GM12865 (cell line): ENCODE measurements around the gene LMO2.

Experiments
- DNase-seq: peaks from one replicate; pipeline ENCODE4 v3.0.0; 2010; ENCODE audit warnings: low read depth
- H3K4me3 ChIP-seq: 2 replicates; pipeline ENCODE4 v1.5.1; 2011; ENCODE audit warnings: mild to moderate bottlenecking, low read depth, low read length, control low read depth
- CTCF ChIP-seq: IDR thresholded peaks from 2 replicates; pipeline ENCODE4 v1.5.1; 2011; ENCODE audit warnings: low read length, control low read depth, low read depth, inconsistent platforms; ENCODE audit not compliant: insufficient read depth; ENCODE audit errors: missing control alignments

The LMO2 gene

GRCh38 chr11:33874433-33874832 lies 17.4 kb downstream of the LMO2 start:
- no peak for DNase-seq
- H3K4me3 ChIP-seq = no peak overlapping the region
- no peak for TF ChIP-seq CTCF

DNA sequence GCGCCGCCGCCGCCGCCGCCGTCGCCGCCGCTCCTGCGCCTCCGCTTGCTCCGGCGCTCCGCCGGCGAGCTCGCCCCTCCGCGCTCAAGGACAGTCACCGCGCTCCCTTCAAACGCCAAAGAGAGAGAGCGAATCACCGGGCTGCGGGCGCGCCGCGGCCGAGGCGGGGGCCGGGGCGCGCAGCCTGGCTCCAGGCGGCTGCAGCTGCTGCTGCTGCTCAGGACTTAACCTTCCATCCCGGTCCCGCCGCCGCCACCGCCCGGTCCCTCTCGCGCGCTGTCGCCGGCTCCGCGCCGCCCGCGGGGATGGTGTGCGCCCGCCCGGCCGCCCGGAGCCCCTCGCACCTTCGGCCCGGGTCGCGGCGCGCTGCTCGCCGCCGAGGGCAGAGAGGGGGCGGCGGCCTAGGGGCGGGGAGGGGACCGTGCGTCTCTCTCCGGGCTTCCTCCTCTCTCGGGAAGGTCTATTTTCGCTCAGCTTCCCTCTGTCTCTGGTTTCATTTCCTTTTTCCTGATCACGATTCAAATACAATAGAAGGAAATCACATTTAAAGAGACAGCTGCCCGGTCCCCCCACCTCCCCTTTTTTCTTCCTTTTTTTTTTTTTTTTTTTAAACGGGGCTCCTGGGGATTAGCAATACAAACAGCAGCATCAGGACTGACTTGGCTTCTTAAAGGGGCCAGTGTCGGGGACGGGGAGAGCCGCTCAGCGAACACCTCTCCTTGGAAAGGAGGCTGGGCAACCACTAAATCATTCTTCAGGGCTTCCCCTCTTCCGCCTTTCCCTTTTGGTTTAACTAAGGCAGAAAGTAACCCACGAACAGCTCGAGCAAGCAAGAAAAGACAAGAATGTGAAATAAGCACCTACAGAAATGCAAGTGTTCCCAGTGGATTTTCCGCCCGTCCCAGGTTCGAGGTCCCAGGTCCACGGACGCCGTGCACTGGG lies 22.1 kb downstream of the LMO2 start:
- DNase-seq = peak; percentile 31

GRCh38 chr11:33868647-33869461 lies 23.0 kb downstream of the LMO2 start:
- no peak for DNase-seq
- no peak for TF ChIP-seq CTCF
- H3K4me3 ChIP-seq = peak overlapping the region; percentile 5; the same call in 1 of the 2 replicates

More for the DNA sequence above, 22.1 kb downstream of the LMO2 start:
- peak overlapping the region; percentile 46 for H3K4me3 ChIP-seq
- TF ChIP-seq CTCF = no peak

DNA sequence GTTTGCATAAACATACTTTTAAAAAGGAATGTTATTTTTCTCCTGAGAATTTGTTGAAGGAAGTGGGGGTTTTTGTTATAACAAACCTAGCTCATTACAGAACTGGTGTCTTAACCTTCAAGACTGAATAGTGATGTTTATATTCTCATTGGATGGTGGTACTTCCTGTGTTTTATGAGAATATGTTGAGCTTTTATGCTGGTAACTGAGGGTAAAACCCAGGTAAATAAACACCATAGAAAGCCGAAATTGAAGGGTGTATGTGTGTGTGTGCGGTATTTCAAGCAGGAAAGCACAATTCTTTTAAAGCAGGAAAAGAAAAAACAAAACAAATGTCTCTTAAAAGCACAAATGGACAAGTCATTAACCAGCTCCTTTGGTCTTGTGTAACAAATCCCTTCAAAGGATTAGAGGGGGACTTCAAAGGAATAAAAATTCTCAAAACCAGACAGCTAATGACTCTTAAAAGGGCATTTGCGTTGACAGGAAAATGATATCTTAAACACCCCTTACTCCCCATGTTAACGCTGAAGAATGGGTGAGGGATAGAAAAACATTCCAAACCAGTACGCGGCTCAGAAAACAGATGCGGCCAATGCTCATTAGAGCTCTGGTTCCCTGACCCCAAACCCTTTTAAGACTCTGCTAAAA lies 23.8 kb downstream of the LMO2 start:
- DNase-seq = no peak
- H3K4me3 ChIP-seq = no peak overlapping the region
- no peak for TF ChIP-seq CTCF

GRCh38 chr11:33867561-33867960 lies 24.3 kb downstream of the LMO2 start:
- H3K4me3 ChIP-seq = no peak overlapping the region
- DNase-seq = no peak
- TF ChIP-seq CTCF = no peak

DNA sequence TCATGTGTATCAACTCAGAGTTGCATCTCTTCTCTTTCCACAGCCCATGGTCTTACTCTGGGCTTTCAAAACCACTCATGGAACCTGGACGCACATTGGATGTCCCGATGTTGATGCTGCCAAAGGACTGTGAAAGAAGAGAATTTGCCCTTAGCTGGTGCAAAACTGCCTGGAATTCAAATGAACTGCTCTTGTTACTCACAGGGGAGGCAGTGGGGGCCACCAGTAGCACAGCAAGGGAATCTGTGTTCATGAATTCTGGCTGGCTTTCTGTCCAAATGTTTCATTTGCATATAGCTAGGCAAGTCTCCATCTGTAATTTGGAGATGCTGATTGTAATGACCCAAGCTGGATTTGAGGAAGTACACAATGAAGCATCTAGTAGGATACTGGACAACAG lies 24.9 kb downstream of the LMO2 start:
- TF ChIP-seq CTCF = no peak
- no peak overlapping the region for H3K4me3 ChIP-seq
- DNase-seq = no peak
